SK-N-DZ (cell line): ENCODE data around the gene CMYA5.
A peak's percentile ranks its signal among the peaks of the same experiment; 100 is the strongest.

ENCODE experiments used
- DNase-seq: peaks from one replicate; pipeline ENCODE4 v3.0.0-alpha.2; 2015; ENCODE audit warnings: low spot score

CMYA5 gene

DNA sequence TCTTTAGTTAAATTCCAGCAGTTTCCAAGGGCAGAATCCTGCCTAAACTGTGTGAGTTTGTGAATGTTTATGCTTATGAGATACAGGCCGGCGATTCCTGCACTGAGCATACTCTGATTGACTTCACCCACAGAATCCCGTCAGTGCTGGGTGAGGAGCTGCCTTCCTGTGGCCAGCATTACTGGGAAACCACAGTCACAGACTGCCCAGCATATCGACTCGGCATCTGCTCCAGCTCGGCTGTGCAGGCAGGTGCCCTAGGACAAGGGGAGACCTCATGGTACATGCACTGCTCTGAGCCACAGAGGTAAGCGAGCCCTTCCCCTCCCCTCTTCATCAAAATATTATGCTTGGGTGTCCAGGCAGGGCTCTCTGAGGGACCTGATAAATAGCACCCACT lies 103.7 kb downstream of the CMYA5 start:
- no peak for DNase-seq

- no peak for DNase-seq
These were observed 104.1 kb downstream of the CMYA5 start for GRCh38 chr5:79793722-79794121.

DNA sequence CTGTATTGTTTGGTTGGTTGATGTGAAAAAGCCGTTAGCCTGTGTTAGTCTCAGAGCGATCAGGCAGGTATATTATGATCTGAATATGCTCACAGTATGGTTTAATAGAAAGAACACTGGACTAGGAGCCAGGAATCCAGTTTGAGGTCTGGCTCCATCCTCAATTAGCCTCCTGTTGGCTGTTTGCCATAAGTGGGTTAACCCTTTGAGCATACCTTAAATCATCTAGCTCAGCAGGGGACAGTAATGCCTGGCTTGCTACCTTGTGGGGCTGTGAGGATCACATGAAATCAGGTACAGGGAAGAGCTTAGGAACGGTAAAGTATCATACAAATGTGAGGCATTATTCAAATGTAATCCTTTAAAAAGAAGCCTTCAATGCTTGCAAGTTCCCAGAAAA lies 104.7 kb downstream of the CMYA5 start:
- DNase-seq, result no peak

- no peak for DNase-seq
These were observed 106.2 kb downstream of the CMYA5 start for GRCh38 chr5:79795764-79796398.

GRCh38 chr5:79798893-79799590 lies 109.4 kb downstream of the CMYA5 start:
- no peak for DNase-seq

GRCh38 chr5:79800979-79801827 lies 111.6 kb downstream of the CMYA5 start:
- no peak for DNase-seq

GRCh38 chr5:79802406-79802805 lies 112.8 kb downstream of the CMYA5 start:
- DNase-seq, result no peak

DNA sequence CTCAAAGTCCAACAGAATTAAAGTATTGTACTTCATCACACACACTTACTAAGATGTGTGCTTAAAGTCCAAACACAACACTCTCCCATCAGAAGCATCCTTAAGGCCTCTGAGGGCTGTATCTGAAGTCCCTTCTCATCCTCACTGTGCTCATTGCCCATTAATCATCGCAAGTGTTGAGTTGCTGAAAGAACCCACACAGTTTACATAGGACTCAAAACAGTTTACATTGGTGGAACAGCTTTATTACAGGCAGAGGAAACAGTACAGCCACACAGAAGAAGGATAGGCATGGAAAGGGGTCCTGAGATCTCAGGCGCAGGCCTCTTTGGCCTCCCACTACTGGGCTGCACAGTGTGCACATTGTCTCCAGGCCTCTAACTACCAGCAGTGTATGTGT lies 113.4 kb downstream of the CMYA5 start:
- DNase-seq, result no peak

DNA sequence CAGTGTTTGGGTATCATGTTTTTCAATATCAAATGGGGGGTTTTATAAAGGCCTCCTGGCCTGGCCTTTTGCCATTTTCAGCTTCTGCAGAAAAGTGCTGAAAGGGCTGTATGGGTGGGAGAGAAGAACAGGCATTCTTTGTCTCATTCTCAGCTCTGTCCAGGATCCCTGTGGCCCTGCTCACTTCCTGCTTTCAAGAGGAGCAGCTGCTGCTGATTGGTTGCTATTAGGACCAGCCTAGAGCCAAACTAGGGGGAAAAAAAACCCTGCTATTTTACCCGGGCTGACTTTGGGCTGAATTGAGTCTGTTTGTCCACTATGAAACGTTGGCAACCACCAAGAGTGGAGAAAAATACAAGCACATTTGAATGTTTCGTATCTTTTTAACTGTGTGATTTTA lies 117.1 kb downstream of the CMYA5 start:
- no peak for DNase-seq

- no peak for DNase-seq
These were observed 120.1 kb downstream of the CMYA5 start for GRCh38 chr5:79809743-79810142.

- DNase-seq, result no peak
These were observed 121.4 kb downstream of the CMYA5 start for GRCh38 chr5:79811081-79811480.

- no peak for DNase-seq
These were observed 122.3 kb downstream of the CMYA5 start for GRCh38 chr5:79811904-79812303.

DNA sequence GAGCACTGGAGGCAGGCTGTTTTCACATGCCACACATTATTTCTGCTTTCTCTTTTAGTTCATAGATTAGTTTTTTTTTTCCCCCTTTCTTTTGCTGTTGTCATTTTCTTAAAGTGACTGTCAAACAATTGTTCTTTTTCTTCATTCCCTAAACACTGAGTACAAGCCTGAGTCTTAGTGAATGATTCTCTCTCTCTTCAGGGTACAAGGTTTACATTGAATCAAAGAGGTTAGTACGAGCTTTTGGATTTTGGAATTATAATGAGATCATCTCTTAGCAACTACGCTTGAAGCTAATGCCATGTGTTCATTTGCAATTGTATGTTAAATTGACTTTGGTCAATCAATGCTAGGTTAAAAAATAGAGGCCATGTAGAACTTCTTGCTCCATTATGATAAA lies 125.1 kb downstream of the CMYA5 start:
- no peak for DNase-seq

- DNase-seq, result no peak
These were observed 126.4 kb downstream of the CMYA5 start for GRCh38 chr5:79816014-79816413.

DNA sequence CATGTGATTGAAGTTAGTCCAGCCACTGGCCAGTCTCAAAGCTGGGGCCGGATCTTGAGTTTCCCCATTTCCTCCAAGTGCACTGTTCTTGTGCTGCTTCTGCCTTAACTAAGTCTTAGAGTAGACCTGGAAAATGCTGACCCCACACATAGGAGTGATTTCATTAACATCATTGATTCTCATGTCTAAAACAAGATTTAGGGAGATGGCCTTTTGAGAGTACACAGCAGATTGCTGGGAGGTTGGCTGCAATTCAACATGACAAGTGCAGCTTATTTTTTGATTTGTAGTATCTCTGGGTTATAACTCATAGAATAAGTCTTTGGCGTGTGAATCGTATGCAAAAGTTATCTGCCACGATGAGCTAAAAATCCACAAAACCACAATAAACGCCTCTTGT lies 131.0 kb downstream of the CMYA5 start:
- DNase-seq, result no peak

- no peak for DNase-seq
These were observed 134.8 kb downstream of the CMYA5 start for GRCh38 chr5:79824444-79824843.

DNA sequence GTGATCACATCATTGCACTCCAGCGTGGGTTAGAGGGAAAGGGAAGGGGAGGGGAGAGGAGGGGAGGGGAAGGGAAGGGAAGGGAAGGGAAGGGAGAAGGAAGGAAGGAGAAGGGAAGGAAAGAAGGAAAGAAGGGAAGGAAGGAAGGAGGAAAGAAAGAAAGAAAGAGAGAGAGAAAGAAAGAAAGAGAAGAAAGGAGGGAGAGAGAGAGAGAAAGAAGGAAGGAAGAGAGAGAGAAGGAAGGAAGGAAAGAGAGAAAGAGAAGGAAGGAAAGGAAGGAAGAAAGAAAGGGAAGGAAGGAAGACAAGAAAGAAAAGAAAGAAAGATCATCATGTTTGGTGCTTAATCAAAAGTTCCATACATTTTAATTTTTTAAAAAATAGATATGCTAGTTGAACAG lies 136.2 kb downstream of the CMYA5 start:
- no peak for DNase-seq

GRCh38 chr5:79827159-79827629 lies 137.6 kb downstream of the CMYA5 start:
- DNase-seq, result no peak

DNA sequence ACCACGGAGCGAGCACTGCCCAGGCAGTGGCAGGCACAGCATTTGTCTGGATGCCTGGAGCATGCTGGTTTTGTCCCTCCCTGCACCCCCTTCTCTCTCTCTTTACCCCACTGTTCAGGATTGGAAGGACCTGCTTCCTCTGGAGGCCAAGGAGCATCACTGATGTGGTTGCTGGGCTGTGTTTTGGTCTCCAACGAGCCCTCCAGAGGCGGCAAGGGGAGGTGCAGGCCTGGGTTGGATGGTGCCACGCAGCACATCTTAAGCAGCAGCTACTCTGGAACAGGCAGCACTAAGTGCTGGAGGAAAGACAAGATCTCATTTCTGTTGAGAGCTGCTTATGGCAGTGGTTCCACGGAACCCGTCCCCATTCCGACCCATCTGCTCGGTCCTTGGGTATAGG lies 139.6 kb downstream of the CMYA5 start:
- peak; percentile 60 for DNase-seq

GRCh38 chr5:79831381-79832309 lies 142.0 kb downstream of the CMYA5 start:
- DNase-seq, result no peak

DNA sequence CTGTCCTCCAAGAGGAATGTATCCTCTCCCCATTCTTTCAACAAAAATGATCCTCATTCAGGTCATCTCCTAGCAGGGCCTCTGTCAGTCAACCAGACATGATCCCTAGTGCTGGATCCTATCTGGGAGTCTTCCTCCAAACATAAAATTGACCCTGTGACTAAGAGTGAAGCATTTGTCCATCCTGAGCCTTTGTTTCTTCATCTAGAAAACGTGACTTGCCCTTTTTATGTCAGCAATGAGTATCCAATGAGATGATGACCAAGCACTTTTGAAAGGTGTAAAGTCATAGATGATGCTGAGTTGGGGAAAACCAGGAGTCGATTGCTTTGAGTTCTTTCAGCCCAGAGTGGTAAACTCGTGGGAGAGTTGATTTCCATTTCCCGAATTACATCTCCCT lies 143.3 kb downstream of the CMYA5 start:
- DNase-seq, result no peak
